ENCODE measurements around the gene LRRD1. TPM values are rescaled to one million over a fixed set of nuclear protein-coding genes. Genes with fewer than 3 reads are reported as not detected.

LRRD1 gene
- total and polyA plus RNA-seq, 2 of the 13 experiments (the other 11 are each of a cell fraction or from before 2014, with no cell fraction given) = 0.03 TPM; not detected in 1

GRCh38 chr7:92133133-92133736 is 45.7 kb downstream of the LRRD1 start:
- H3K27me3 ChIP-seq (ENCODE audit: control insufficient read depth in 1 of 2, insufficient read depth in 2 of 2, low read length in 2 of 2) = no peaks in the 10 kb centered on the region; a peak in 1 of 5 replicates
- peaks cover 47% of the 10 kb centered on the region for H4K20me1 ChIP-seq (ENCODE audit: insufficient read depth, low read length)
- H3K4me3 ChIP-seq (replicated peaks in 1 of 3; ENCODE audit: insufficient read depth in 1 of 3, low read depth in 2 of 3, low read length in 3 of 3) = peak overlapping the region; percentile 95 to 100 (median 98)
- intact Hi-C loops (cut with micrococcal nuclease; ENCODE audit: unreplicated experiment) (loop anchor here (5.0 kb wide), 2 partner anchors 251 to 314 kb away; partner anchors contain the start of genes GATAD1 and MTERF1), in situ Hi-C loops (cut with HindIII; ENCODE audit: extremely low pct_ligation_motif_present, low pct_unique_long_range_greater_than_20kb) (no loop called here)
- peak; percentile 47 for ATAC-seq
- CTCF ChIA-PET (ENCODE audit: low intra/inter-chr PET ratio, low total read pairs) = interaction anchor here (0.8 kb wide), 1 partner anchor 46 kb away, joined by 4 read pairs; the partner anchor contains the start of gene LRRD1
- FAIRE-seq = no peak
- 1% methylated on average over 15 of the region's 15 CpGs for WGBS (ENCODE audit: low lambda C conversion rate)
- no peak for DNase-seq (ENCODE audit: low spot score)
- BruUV-seq (replicated peaks) = no TSS peak
- peak overlapping the region; percentile 98 for H3K4me2 ChIP-seq (ENCODE audit: low read depth, low read length)
- peaks cover 62% of the 10 kb centered on the region for H3K79me2 ChIP-seq (ENCODE audit: insufficient read depth, low read length)
- no peaks in the 10 kb centered on the region for H3K9me3 ChIP-seq (ENCODE audit: low read length)
- H3K9ac ChIP-seq (ENCODE audit: insufficient read depth, low read depth, low read length) = peak overlapping the region; percentile 94
- POLR2A ChIA-PET = no interaction called here
- peaks cover 6 to 33% of the 10 kb centered on the region in 2 experiments for H3K36me3 ChIP-seq (replicated peaks in 1 of 2; ENCODE audit: control insufficient read depth in 1 of 2, insufficient read depth in 2 of 2, low read length in 2 of 2)
- no peak overlapping the region for H2AFZ ChIP-seq (ENCODE audit: low read length)
- peak overlapping the region; percentile 98 for H3K27ac ChIP-seq (ENCODE audit: extremely low read length, insufficient read depth, low read length)
- peaks cover 43% of the 10 kb centered on the region for H3K4me1 ChIP-seq (ENCODE audit: insufficient read depth, low read length)
- no peak for TF ChIP-seq TAF15 (IDR thresholded peaks at IDR 0.05; ENCODE audit: low read depth, low read length, poor library complexity, severe bottlenecking)
- TF ChIP-seq, protein P1, sequence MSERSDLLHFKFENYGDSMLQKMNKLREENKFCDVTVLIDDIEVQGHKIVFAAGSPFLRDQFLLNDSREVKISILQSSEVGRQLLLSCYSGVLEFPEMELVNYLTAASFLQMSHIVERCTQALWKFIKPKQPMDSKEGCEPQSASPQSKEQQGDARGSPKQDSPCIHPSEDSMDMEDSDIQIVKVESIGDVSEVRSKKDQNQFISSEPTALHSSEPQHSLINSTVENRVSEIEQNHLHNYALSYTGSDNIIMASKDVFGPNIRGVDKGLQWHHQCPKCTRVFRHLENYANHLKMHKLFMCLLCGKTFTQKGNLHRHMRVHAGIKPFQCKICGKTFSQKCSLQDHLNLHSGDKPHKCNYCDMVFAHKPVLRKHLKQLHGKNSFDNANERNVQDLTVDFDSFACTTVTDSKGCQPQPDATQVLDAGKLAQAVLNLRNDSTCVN (CRISPR knock-in tag; IDR thresholded peaks at IDR 0.05; ENCODE audit: borderline replicate concordance) = no peak
- no peak for TF ChIP-seq SAFB2 (CRISPR knock-in tag; IDR thresholded peaks at IDR 0.05; ENCODE audit: borderline replicate concordance, low read depth)
- TF ChIP-seq FOSL1 (CRISPR knock-in tag; IDR thresholded peaks at IDR 0.05; ENCODE audit: borderline replicate concordance) = no peak
- no peak for TF ChIP-seq ZNF138 (CRISPR knock-in tag; IDR thresholded peaks at IDR 0.05; ENCODE audit: low read depth)
- TF ChIP-seq ZFP36 (IDR thresholded peaks at IDR 0.05; ENCODE audit: borderline replicate concordance, low read depth, low read length, partially characterized antibody) = no peak
- peak; percentile 57; the same call in 1 of the 2 replicates for TF ChIP-seq MTERF4 (CRISPR knock-in tag; IDR thresholded peaks at IDR 0.05)
- no peak for TF ChIP-seq NONO (IDR thresholded peaks at IDR 0.05)
- no peak for TF ChIP-seq NONO (CRISPR knock-in tag; conservative IDR thresholded peaks at IDR 0.05)
- TF ChIP-seq NFAT5 (CRISPR knock-in tag; IDR thresholded peaks at IDR 0.05) = no peak
- no peak for TF ChIP-seq ZZZ3 (CRISPR knock-in tag; IDR thresholded peaks at IDR 0.05; ENCODE audit: borderline replicate concordance)
- no peak for TF ChIP-seq SATB2 (CRISPR knock-in tag; IDR thresholded peaks at IDR 0.05)
- no peak for TF ChIP-seq MXI1 (IDR thresholded peaks at IDR 0.05; ENCODE audit: borderline replicate concordance, low read depth, low read length)
- TF ChIP-seq HHEX (CRISPR knock-in tag; IDR thresholded peaks at IDR 0.05) = no peak
- no peak for TF ChIP-seq ZSCAN22 (CRISPR knock-in tag; IDR thresholded peaks at IDR 0.05)
- TF ChIP-seq KMT2B (CRISPR knock-in tag; IDR thresholded peaks at IDR 0.05) = no peak
- no peak for TF ChIP-seq KDM3A (CRISPR knock-in tag; IDR thresholded peaks at IDR 0.05; ENCODE audit: low read depth)
- no peak for TF ChIP-seq ZNF562 (CRISPR knock-in tag; IDR thresholded peaks at IDR 0.05; ENCODE audit: borderline replicate concordance)

All from HepG2 (cell line).